Measurements from ENCODE around the gene INVS. TPM values are rescaled to one million over a fixed set of nuclear protein-coding genes. Genes with fewer than 3 reads are reported as not detected.

The INVS gene
- total and polyA plus RNA-seq, 2 donors (not counting 1 experiment from before 2014, with no cell fraction given), result 13.9 to 37.0 TPM

- no CpG with 5 or more reads among the region's 2 CpGs for WGBS (ENCODE audit: insufficient coverage)
- H3K27me3 Mint-ChIP-seq, result no peaks in the 10 kb centered on the region
- H3K27ac Mint-ChIP-seq, result no peak overlapping the region
- Histone ChIP-seq H3K79me2 (ENCODE audit: control insufficient read depth, insufficient read depth, low read length) (no peaks in the 10 kb centered on the region), H4K20me1 (ENCODE audit: control insufficient read depth, insufficient read depth, low read length, poor library complexity, severe bottlenecking) (no peaks in the 10 kb centered on the region), H3K27ac (ENCODE audit: low read length in 2 of 2) (no peak overlapping the region), H3K9me3 (ENCODE audit: control extremely low read depth in 1 of 3, control insufficient read depth in 2 of 3, insufficient read depth in 1 of 3, low read length in 2 of 3) (no peaks in the 10 kb centered on the region), H3K9ac (ENCODE audit: low read length) (no peak overlapping the region), H3K27me3 (replicated peaks in 1 of 4; ENCODE audit: control extremely low read depth in 1 of 4, control insufficient read depth in 3 of 4, insufficient read depth in 4 of 4, low read length in 3 of 4) (no peaks in the 10 kb centered on the region), H3K36me3 (replicated peaks in 1 of 2; ENCODE audit: control extremely low read depth in 1 of 2, control insufficient read depth in 1 of 2, extremely low read depth in 1 of 2, insufficient read depth in 2 of 2, low read length in 1 of 2) (peaks cover 14 to 60% of the 10 kb centered on the region in 2 experiments), H2AFZ (ENCODE audit: insufficient read depth, low read depth, low read length, poor library complexity, severe bottlenecking) (no peak overlapping the region), H3K4me2 (replicated peaks; ENCODE audit: low read depth, low read length, poor library complexity, severe bottlenecking) (no peak overlapping the region), H3K4me3 (ENCODE audit: control extremely low read depth in 1 of 5, extremely low read depth in 1 of 5, insufficient read depth in 1 of 5, low read depth in 2 of 5, low read length in 4 of 5) (no peak overlapping the region), H3K4me1 (ENCODE audit: control insufficient read depth in 2 of 2, insufficient read depth in 2 of 2, low read length in 2 of 2) (no peaks in the 10 kb centered on the region)
- H3K9me3 Mint-ChIP-seq (ENCODE audit: insufficient read depth), result no peaks in the 10 kb centered on the region
- DNase-seq (no peak), ATAC-seq (ENCODE audit: low read depth) (no peak)
- CTCF ChIA-PET, result no interaction called here
- H3K4me1 Mint-ChIP-seq, result no peaks in the 10 kb centered on the region
- POLR2A ChIA-PET, result no interaction called here
- TF ChIP-seq EZH2 (IDR thresholded peaks at IDR 0.05; ENCODE audit: borderline replicate concordance, insufficient read depth, low read depth, low read length, poor library complexity, severe bottlenecking) (no peak), CTCF (IDR thresholded peaks at IDR 0.05) (no peak)
- intact Hi-C loops (cut with micrococcal nuclease), result no loop called here
- no peak overlapping the region for H3K4me3 Mint-ChIP-seq
These were observed 196.2 kb downstream of the INVS start for GRCh38 chr9:100295240-100295639.

DNA sequence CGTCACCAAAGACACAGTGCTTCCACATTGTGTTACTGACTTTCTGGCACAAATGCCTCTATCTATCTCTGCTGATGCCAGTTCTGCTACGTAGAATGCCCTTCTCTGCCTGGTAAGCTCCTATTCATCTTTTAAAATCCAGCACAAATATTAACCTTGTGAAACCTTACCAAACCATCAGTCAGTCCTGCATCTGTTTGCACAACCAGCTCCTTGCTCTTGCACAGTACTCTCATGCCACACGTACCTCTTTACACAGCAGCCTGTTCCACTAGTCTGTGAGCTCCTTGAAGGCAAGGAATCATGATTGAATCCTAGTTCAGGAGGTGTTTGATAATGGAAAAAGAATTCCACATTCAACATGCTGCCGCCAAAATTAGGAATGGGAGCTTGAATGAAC is 197.4 kb downstream of the INVS start:
- POLR2A ChIA-PET, result no interaction called here
- no peak overlapping the region for H3K4me3 Mint-ChIP-seq
- TF ChIP-seq EZH2 (IDR thresholded peaks at IDR 0.05; ENCODE audit: borderline replicate concordance, insufficient read depth, low read depth, low read length, poor library complexity, severe bottlenecking), result no peak
- no peak for TF ChIP-seq CTCF (IDR thresholded peaks at IDR 0.05)
- H3K4me3 ChIP-seq (ENCODE audit: control extremely low read depth in 1 of 5, extremely low read depth in 1 of 5, insufficient read depth in 1 of 5, low read depth in 2 of 5, low read length in 4 of 5), result no peak overlapping the region
- H3K9me3 ChIP-seq (ENCODE audit: control extremely low read depth in 1 of 3, control insufficient read depth in 2 of 3, insufficient read depth in 1 of 3, low read length in 2 of 3), result no peaks in the 10 kb centered on the region
- ATAC-seq (ENCODE audit: low read depth) (no peak), DNase-seq (no peak)
- no peak overlapping the region for H3K27ac ChIP-seq (ENCODE audit: low read length in 2 of 2)
- H4K20me1 ChIP-seq (ENCODE audit: control insufficient read depth, insufficient read depth, low read length, poor library complexity, severe bottlenecking), result no peaks in the 10 kb centered on the region
- no peaks in the 10 kb centered on the region for H3K4me1 ChIP-seq (ENCODE audit: control insufficient read depth in 2 of 2, insufficient read depth in 2 of 2, low read length in 2 of 2)
- no peaks in the 10 kb centered on the region for H3K9me3 Mint-ChIP-seq (ENCODE audit: insufficient read depth)
- H2AFZ ChIP-seq (ENCODE audit: insufficient read depth, low read depth, low read length, poor library complexity, severe bottlenecking), result no peak overlapping the region
- H3K79me2 ChIP-seq (ENCODE audit: control insufficient read depth, insufficient read depth, low read length), result no peaks in the 10 kb centered on the region
- no peak overlapping the region for H3K27ac Mint-ChIP-seq
- WGBS (ENCODE audit: insufficient coverage), result 96% methylated on average over 2 of the region's 4 CpGs
- H3K4me1 Mint-ChIP-seq, result no peaks in the 10 kb centered on the region
- no peaks in the 10 kb centered on the region for H3K27me3 ChIP-seq (replicated peaks in 1 of 4; ENCODE audit: control extremely low read depth in 1 of 4, control insufficient read depth in 3 of 4, insufficient read depth in 4 of 4, low read length in 3 of 4)
- no peak overlapping the region for H3K4me2 ChIP-seq (replicated peaks; ENCODE audit: low read depth, low read length, poor library complexity, severe bottlenecking)
- CTCF ChIA-PET, result interaction anchor here (1.3 to 2.4 kb wide), 3 partner anchors 9 to 29 kb away, joined by 3 to 8 read pairs (median 3); no protein-coding TSS in a partner anchor
- no peak overlapping the region for H3K9ac ChIP-seq (ENCODE audit: low read length)
- H3K36me3 ChIP-seq (replicated peaks in 1 of 2; ENCODE audit: control extremely low read depth in 1 of 2, control insufficient read depth in 1 of 2, extremely low read depth in 1 of 2, insufficient read depth in 2 of 2, low read length in 1 of 2), result peaks cover 13 to 66% of the 10 kb centered on the region in 2 experiments
- H3K27me3 Mint-ChIP-seq, result no peaks in the 10 kb centered on the region
- intact Hi-C loops (cut with micrococcal nuclease), result no loop called here
